Measurements from ENCODE around the gene NRG4.
"Not testable (repeated sequence)": the region's sequence is repeated elsewhere in the genome, so short reads cannot be mapped to it uniquely, and the experiment has no call there.

Gene NRG4

GRCh38 chr15:75989875-75990274 is 22.3 kb downstream of the NRG4 start:
- no peak for DNase-seq

GRCh38 chr15:75989045-75989444 is 23.2 kb downstream of the NRG4 start:
- DNase-seq: no peak

GRCh38 chr15:75985971-75986370 is 26.3 kb downstream of the NRG4 start:
- DNase-seq: no peak

GRCh38 chr15:75984706-75985105 is 27.5 kb downstream of the NRG4 start:
- DNase-seq: not testable (repeated sequence)

- no peak for DNase-seq
Measured at GRCh38 chr15:75982468-75982867, 29.8 kb downstream of the NRG4 start.

- no peak for DNase-seq
Measured at GRCh38 chr15:75981149-75981815, 30.9 kb downstream of the NRG4 start.

GRCh38 chr15:75976766-75977165 is 35.5 kb downstream of the NRG4 start:
- not testable (repeated sequence) for DNase-seq

GRCh38 chr15:75966073-75966472 is 46.2 kb downstream of the NRG4 start:
- no peak for DNase-seq

GRCh38 chr15:75961331-75961730 is 50.9 kb downstream of the NRG4 start:
- no peak for DNase-seq

GRCh38 chr15:75955720-75956119 is 56.5 kb downstream of the NRG4 start:
- no peak for DNase-seq

GRCh38 chr15:75952525-75952924 is 59.7 kb downstream of the NRG4 start:
- DNase-seq: peak; percentile 2

- DNase-seq: no peak
Measured at GRCh38 chr15:75948761-75949296, 63.4 kb downstream of the NRG4 start.

GRCh38 chr15:75947092-75947491 is 65.1 kb downstream of the NRG4 start:
- DNase-seq: no peak

- DNase-seq: no peak
Measured at GRCh38 chr15:75945953-75946352, 66.3 kb downstream of the NRG4 start.

- DNase-seq: no peak
Measured at GRCh38 chr15:75943713-75944215, 68.5 kb downstream of the NRG4 start.

- DNase-seq: no peak
Measured at GRCh38 chr15:75943246-75943645, 69.0 kb downstream of the NRG4 start.

GRCh38 chr15:75942464-75942863 is 69.8 kb downstream of the NRG4 start:
- DNase-seq: no peak

GRCh38 chr15:75930866-75931265 is 81.4 kb downstream of the NRG4 start:
- no peak for DNase-seq

- no peak for DNase-seq
Measured at GRCh38 chr15:75929799-75930565, 82.2 kb downstream of the NRG4 start.

- DNase-seq: no peak
Measured at GRCh38 chr15:75928680-75929608, 83.3 kb downstream of the NRG4 start.

- no peak for DNase-seq
Measured at GRCh38 chr15:75927601-75928000, 84.6 kb downstream of the NRG4 start.

- DNase-seq: no peak
Measured at GRCh38 chr15:75926931-75927330, 85.3 kb downstream of the NRG4 start.

- no peak for DNase-seq
Measured at GRCh38 chr15:75925440-75925839, 86.8 kb downstream of the NRG4 start.
